ENCODE data around the gene FBL.

Gene FBL

GRCh38 chr19:39796000-39796498, 50.1 kb downstream of the FBL start:
- H3K4me3 ChIP-seq (ENCODE audit: low read depth, low read length), result no peak overlapping the region

- no peak overlapping the region for H3K4me3 ChIP-seq (ENCODE audit: low read depth, low read length)
These were observed 51.2 kb downstream of the FBL start for GRCh38 chr19:39795001-39795400.

- peak overlapping the region; percentile 66 for H3K4me3 ChIP-seq (ENCODE audit: low read depth, low read length)
These were observed 53.1 kb downstream of the FBL start for GRCh38 chr19:39792999-39793546.

GRCh38 chr19:39788244-39788643, 57.9 kb downstream of the FBL start:
- no peak overlapping the region for H3K4me3 ChIP-seq (ENCODE audit: low read depth, low read length)
